NCI-H2107 treated with DMSO at 0.1 percent for 48 hours (cell line): Measurements from ENCODE around the gene TRIM10.
"Not testable (repeated sequence)": the region's sequence is repeated elsewhere in the genome, so short reads cannot be mapped to it uniquely, and the experiment has no call there.

Source experiments
- DNase-seq: peaks from one replicate; lab custom pipeline; 2025; ENCODE audit not compliant: unreplicated experiment; lab: John Stamatoyannopoulos, UW

The TRIM10 gene

DNA sequence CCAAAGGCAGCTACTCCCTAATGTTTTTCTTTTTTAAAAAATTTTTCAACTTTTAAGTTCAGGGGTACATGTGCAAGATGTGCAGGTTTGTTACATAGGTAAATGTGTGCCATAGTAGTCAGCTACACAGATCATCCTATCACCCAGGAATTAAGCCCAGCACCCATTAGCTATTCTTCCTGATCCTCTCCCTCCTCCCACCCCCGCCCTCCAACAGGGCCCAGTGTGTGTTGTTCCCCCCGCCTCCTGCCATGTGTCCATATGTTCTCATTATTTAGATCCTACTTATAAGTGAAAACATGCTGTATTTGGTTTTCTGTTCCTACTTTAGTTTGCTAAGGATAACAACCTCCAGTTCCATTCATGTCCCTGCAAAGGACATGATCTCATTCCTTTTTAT lies 14.8 kb upstream of the TRIM10 start:
- no peak for DNase-seq

DNA sequence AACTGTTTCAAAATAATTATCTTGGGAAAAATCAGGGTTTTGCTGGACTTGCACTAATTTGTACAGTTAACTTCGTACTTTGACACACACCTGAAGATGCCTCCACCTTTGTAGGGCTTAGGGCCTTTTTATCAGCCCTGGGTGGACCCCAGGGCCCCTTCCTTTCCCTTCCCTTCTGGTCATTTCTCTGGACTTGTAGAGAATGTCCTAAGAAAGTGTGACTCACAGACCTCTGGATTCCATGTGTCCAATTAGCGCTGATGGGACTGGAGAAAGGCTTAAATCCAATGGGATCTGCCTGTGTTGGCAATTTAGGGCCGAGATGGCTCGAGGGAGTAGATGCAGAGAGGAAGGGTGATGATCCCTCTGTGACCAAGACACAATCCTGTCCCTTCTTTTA lies 11.7 kb upstream of the TRIM10 start:
- no peak for DNase-seq

DNA sequence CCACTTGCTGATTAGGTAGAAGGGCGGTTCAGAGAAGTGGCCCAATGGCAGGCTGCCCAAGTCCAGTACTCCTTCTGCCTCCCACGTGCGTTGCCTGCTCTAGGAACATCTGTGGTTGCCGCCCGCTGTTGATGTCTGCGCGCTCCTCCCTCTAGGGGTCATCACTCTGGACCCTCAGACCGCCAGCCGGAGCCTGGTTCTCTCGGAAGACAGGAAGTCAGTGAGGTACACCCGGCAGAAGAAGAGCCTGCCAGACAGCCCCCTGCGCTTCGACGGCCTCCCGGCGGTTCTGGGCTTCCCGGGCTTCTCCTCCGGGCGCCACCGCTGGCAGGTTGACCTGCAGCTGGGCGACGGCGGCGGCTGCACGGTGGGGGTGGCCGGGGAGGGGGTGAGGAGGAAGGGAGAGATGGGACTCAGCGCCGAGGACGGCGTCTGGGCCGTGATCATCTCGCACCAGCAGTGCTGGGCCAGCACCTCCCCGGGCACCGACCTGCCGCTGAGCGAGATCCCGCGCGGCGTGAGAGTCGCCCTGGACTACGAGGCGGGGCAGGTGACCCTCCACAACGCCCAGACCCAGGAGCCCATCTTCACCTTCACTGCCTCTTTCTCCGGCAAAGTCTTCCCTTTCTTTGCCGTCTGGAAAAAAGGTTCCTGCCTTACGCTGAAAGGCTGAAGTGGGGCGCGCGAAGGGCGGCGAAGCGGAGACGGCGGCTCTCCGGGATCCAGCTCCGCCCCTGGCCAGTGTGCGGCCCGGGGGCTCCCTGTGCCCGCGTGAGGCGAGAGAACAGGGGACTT lies 10.9 kb upstream of the TRIM10 start:
- no peak for DNase-seq

DNA sequence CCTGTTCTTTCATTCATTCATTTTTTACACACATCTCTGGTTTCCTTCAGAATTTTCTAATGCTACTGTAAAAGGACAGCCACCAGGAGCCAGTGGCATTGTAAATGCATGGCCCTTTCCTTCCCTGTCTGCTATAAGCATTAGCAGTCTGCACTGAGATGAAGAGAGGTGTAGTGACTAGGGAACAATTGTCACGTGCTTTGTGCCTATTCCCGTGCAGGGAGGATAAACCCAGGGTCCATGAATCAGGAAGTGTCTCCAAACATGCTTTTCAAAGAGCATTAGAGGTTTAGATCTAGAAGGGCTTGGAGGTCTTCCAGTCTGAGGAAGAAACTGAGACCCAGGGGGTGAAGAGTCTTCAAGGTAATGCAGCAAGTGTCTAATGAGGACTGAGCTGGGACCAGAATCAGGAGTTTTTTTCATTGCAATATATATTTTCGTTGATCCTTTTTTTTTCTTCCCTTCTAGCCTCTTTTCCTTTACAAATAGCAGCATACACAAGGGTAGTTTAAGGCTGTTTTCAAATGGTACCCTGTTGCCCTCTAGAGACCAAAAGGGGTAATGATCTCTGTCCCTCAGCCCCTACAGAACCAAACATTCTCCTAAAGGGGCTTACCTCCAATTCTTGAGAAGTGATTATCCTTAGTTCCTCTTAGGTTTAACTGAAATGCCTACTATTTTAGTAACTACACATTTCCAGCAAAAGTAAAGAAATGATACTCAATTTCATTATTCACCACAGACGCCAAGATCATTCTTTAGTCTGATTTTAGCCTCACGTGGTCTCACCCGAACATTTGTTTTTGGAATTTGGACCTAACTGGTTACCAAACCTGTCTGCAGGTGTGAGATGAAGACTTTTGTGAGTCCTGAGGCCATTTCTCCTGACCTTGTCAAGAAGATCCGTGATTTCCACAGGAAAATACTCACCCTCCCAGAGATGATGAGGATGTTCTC lies 8.9 kb upstream of the TRIM10 start:
- no peak for DNase-seq

DNA sequence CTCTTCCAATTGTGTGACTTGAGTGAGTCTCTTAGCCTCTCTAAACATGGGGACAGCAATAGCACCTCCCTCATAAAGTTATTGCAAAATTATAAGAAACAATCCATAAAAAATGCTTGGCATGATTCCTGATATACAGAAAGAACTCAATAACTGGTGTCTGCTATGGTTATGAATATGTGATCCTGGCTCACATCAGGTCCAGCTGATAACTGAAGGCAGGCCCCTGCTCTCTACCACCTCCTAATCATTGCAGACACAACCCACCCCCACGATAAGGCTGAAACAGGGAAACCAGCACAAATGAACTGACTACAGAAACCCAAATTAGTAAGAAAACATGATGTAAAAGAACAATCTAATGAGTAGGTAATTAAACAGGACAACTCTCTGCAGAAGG lies 7.7 kb upstream of the TRIM10 start:
- no peak for DNase-seq

DNA sequence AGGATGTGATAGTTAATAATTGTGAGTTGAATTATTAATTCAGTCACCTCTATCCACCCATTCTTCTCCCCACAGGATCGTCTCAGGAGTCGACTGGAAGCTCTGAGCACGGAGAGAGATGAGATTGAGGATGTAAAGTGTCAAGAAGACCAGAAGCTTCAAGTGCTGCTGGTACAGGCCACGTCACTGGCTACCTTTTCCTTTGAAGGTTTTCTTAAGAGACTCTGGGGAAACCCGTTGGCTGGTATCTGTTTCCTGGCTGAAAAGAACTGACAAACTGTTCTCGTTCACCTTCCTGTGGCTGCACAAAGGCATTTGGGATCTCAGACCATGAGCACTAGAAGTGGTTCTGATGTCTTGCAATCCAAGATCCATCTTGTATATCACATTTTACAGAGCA lies 6.1 kb upstream of the TRIM10 start:
- DNase-seq: no peak

DNA sequence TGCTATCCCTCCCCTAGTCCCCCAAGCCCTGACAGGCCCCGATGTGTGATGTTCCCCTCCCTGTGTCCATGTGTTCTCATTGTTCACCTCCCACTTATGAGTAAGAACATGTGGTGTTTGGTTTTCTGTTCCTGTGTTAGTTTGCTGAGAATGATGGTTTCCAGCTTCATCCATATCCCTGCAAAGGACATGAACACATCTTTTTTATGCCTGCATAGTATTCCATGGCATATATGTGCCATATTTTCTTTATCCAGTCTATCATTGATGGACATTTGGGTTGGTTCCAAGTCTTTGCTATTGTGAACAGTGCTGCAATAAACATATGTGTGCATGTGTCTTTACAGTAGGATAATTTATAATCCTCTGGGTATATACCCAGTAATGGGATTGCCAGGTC lies 4.2 kb upstream of the TRIM10 start:
- not testable (repeated sequence) for DNase-seq

DNA sequence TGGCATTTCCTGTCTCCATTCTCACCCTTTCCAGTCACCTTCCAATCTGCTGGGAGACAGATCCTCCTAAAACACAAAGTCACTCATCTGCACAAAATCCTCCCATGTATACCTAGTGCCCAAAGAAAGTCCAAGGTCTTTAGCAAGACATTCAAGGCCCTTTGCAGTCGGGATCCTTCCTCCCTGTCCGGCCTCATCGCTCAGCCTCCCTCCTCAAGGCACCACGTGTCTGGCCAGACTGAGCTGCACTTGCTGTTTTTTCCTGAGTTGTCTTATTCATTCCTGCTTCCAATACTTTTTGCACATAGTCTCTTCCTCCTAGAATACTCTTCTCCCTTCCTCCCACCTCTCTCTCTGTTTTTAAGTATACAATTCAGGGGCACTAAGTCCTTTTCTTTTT lies 3.7 kb upstream of the TRIM10 start:
- no peak for DNase-seq

DNA sequence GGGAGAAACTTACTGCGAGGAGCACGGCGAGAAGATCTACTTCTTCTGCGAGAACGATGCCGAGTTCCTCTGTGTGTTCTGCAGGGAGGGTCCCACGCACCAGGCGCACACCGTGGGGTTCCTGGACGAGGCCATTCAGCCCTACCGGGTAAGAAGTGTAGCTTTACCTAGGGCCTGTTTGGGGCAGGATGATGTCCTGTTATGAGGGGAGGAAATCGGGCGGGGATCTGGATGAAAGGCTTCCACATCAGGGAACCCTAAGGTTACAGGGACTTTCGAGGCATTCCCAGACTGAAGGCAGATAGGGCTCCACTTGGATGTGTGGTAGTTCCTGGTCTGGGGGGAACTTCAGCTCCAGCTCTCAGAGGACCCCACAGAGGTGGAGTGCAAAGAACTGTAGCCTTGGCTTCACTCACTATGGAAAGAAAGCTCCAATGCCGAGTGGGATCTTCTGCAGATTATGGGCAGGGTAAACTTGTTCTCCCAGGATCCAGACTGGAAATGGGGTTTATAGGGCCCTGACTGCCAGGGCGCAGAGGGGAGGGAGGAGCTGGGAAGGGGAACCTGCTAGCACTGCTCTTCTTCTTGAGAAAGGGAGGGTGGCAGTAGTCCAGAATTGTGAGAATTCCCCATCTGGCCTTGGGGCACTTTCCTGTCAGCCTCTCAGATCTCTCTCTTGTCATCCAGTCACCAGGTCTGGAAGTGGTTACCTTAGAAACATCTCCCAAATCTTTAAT lies 3.1 kb upstream of the TRIM10 start:
- DNase-seq: no peak

DNA sequence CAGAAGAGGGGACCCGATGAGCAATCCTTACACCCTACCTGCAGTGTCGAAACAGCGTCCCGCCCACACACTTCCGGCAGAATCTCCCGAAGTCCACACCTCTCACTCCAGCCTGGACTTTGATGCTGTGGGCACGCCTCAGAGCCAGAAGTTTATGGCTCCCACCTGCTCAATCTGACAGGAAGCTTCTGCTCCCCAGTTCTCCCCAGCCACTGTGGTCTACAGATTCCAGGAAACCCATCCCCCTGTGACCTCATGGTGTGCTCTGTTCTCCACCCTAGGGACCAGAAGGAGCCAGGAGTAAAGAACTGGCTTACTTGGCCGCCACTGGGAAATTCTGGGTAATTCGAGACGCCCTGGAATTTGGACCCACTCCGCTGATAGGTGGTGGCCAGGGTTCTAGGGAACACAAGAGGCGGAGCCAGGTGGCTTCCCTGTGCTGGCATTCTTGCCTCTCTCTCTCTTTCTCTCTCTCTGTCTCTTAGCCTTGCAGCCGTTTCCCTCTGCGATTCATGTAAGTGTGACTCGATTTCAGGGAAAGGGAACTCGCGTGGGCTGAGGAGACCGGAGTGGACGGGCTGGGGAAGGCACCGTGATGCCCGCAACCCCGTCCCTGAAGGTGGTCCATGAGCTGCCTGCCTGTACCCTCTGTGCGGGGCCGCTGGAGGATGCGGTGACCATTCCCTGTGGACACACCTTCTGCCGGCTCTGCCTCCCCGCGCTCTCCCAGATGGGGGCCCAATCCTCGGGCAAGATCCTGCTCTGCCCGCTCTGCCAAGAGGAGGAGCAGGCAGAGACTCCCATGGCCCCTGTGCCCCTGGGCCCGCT lies 2.3 kb upstream of the TRIM10 start, which contains the start of gene TRIM15:
Gene TRIM15, plus strand, starts transcription at position 457 of the 828 bp plus-strand sequence. Its CDS starts 139 bp downstream, at position 596.
- no peak for DNase-seq

DNA sequence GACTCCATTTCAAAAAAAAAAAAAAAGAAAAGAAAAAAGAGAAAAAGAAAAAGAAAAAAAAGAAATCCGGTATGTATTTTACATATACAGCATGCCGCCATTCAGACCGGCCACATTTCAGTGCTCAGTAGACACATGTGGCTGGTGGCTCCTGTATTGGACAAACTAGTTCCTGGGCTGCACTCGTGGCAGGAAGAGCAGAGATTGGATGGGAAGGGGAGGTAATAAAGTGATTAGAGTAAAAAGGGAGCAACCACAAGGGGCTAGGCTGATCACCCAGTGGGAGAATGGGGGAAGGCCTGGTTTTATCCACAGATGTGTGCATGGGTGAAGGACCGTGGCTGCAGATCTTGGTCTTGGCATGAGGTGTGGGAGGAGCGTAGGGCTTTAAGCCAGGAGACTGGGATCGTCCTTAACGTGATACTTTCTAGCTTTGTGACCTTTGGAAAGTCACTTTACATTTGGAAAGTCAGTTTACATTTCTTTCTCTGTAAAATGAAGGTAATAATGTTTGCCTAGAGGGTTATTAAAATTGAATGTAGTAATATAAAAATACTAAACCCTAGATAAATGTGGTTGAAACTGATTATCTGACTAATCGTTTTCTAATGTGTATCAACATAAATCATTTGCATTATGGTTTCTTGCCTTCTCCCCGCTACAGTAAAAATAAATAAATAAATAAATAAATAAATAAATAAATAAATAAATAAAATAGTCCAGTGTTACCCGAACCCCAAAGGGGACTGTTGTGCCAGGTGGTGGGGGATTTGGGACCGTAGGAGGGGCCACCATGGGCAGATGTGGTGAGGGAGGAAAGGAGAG lies 1.5 kb upstream of the TRIM10 start:
- no peak for DNase-seq

DNA sequence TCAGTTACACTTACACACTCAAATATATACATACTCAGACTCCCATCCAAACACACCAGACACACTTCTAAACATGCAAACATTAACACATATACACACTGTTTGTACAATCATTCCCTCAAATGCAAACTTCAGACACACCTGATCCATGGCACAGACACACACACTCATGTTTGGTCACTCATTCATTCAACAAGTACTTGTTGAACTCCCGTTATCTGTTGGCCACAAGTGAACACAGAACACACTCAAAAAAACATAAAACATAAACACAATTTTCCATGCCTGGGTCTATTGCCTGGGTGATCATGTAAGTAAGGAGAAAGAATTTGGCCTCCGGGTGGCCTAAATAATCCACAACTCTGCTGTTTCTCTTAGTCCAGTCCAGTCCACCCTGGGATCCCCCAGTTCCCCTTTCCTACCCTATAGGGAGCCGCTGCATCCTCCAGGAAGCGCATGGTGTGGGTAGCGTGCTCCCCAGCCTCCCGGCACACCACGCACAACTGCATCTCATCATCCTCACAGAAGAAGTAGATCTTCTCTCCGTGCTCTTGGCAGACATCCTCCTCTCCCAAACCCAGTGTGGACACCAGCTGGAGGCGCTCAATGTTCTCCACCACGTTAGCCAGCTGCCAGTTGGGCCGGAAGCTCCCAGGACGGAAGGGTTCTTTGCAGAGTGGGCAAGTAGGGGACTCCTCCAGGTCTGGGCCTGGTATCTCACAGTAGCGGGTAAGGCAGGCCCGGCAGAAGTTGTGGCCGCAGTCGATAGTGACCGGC lies 815 bp downstream of the TRIM10 start:
- DNase-seq: no peak

DNA sequence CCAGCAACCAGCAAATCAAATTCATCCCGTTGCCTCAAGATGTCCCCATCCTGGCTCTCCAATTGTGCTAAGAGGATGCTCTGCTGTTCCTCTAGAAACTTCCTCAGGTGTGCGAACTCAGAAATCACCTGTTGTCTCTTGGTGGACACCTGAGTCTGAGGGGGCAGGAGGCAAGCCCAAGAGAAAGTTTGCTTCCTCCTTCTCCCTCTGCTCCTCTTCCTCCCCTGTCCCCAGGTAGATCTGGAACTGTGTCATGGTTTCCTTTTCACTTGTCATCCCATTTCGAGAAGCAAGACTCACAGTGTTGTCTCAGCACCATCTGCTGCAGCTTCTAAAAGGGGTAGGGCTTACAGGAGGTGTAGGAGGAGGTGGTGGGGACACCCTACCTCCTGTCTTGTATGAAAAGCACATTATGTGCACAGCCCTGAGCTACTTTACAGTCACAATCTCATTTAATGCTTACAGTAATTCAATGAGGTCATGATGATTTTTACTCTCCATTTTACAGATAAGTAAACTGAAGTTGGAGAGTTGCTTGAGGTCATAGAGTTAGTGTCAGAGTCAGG lies 2.5 kb downstream of the TRIM10 start:
- no peak for DNase-seq

DNA sequence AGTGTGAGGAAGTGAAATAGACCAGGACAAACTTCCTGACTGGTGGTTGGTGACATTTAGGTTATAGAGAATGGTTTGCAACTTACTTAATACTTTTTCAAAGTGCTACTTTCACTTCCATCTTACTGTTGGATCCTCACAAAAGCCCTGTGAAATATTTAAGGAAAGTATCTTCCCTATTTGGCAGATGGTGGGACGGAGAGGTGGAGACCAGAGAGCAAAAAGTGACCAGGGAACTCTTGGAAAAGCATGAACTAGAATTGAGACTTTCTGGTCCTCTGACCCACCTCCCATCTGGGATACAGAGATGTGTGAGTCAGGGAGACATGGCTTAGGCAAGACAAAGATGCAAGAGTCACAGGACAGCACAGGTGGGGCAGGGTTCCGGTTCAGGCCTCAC lies 3.0 kb downstream of the TRIM10 start:
- DNase-seq: no peak

DNA sequence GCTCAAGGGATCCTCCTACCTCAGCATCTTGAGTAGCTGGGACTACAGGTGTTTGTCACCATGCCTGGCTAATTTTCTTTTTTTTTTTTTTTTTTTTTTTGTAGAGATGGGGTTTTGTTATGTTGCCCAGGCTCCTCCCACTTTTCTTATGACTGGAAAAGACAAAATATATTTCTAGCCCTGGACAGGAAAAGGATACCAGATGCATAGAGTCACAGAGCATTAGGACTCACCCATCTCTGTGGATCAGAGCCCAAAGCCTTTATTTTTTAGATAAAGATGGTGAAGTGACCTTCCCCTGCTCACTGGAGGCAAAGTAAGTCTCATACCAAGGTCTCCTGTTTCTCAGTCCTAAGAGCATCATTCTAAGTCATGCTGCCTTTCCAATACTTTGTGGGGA lies 3.4 kb downstream of the TRIM10 start:
- no peak for DNase-seq

DNA sequence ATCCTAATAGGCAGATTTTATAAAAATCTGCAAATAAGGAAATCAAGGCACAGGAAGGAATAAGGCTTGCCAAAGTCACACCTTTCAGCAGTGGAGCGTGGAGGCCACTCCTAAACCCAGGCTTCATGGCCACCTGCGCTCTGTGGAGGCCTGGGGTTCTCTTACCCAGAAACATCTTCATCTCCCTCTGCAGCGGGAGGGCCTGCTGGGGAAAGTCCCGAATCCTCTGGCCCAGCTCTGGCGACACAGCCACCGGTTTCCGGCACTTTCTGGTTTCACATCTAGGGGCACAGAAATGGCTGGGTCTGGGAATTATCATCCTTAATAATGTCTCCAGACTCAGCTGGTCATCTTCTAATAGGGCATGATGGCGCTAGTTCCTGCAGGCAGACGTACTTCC lies 4.2 kb downstream of the TRIM10 start:
- no peak for DNase-seq

DNA sequence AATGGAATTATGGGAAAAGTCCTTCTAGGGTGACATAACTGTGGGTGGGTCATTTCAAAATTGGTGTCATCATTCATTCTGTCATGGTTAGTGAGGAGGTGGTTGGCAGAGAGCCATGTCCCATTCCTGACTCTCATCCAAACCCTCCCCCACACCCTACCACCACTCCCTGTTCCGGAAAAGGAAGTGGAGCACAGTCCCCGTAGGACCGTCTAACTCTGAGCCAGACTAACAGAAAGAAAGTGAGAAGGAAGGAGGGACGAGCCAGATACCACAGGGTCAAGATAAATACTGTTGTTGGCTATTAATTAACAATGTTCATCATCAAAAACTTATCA lies 4.8 kb downstream of the TRIM10 start:
- no peak for DNase-seq

DNA sequence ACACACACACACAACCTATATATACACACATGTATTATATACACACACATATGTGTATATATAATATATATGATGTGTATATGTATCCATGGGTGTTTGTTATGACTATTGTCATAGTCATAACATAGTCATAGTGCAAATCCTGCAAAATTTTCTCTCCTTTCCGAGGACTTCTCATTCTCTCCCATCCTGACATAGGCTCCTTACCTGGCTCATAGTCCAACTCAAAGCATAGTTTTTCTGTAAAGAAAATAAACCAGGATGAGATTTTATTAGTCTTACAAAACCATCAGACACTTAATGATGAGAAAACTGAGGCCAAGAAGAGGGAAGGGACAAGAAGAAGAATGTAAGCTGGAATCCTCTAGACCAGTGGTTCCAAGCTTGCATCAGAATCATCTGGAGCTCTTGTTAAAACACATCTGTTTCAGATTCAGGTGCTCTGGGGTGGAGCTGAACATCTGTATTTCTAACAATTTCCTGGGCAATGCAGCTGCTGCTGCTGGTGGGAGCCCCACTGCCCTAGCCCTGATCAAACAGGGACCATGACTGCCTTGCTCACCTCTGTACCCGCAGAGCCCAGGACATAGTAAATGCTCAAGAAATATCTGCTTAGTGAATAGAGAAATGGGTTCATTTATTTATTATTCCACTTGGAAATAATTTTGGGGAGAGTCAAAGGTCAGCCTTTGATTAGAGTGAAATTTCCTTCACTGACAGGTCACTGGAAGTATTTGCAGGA lies 5.3 kb downstream of the TRIM10 start:
- DNase-seq: no peak
